HepG2 (cell line): ENCODE measurements around the gene COCH. TPM values are rescaled to one million over a fixed set of nuclear protein-coding genes. Genes with fewer than 3 reads are reported as not detected.

Experiments
- ESRRA ChIP-seq: sonication (generic); formaldehyde crosslinking; IDR thresholded peaks from 2 replicates; pipeline ENCODE4 v1.5.1; 2020; ENCODE audit warnings: mild to moderate bottlenecking, low read depth, missing genetic modification reagents
- GPN1 ChIP-seq: sonication (generic); formaldehyde crosslinking; IDR thresholded peaks from 2 replicates; pipeline ENCODE4 v1.5.1; 2020; ENCODE audit warnings: missing genetic modification reagents, borderline replicate concordance
- NR2F2 ChIP-seq: IDR thresholded peaks from 2 replicates; pipeline ENCODE4 v1.6.1; 2012; ENCODE audit warnings: low read depth, inconsistent platforms, borderline replicate concordance
- SKIL ChIP-seq: sonication (generic); formaldehyde crosslinking; IDR thresholded peaks from 2 replicates; pipeline ENCODE4 v1.8.0; 2022; ENCODE audit warnings: missing genetic modification reagents, mild to moderate bottlenecking, moderate library complexity, borderline replicate concordance
- SMAD9 ChIP-seq: sonication (generic); formaldehyde crosslinking; IDR thresholded peaks from 2 replicates; pipeline ENCODE4 v1.5.1; 2020; ENCODE audit warnings: mild to moderate bottlenecking, missing genetic modification reagents
- SSRP1 ChIP-seq: IDR thresholded peaks from 2 replicates; pipeline ENCODE4 v1.6.1; 2016; ENCODE audit warnings: control low read depth
- TOE1 ChIP-seq: sonication (generic); formaldehyde crosslinking; IDR thresholded peaks from 2 replicates; pipeline ENCODE4 v1.4.0; 2020; ENCODE audit warnings: mild to moderate bottlenecking, missing genetic modification reagents
- ZBTB7A ChIP-seq: sonication (generic); formaldehyde crosslinking; IDR thresholded peaks from 2 replicates; pipeline ENCODE4 v1.8.0; 2022; ENCODE audit warnings: mild to moderate bottlenecking, missing genetic modification reagents
- ZFP90 ChIP-seq: sonication (generic); formaldehyde crosslinking; IDR thresholded peaks from 2 replicates; pipeline ENCODE4 v1.8.0; 2022; ENCODE audit warnings: missing genetic modification reagents, mild to moderate bottlenecking, inconsistent platforms, borderline replicate concordance
- ZHX2 ChIP-seq, 2 experiments: sonication (generic) in 1 of 2; formaldehyde crosslinking in 1 of 2; IDR thresholded peaks; 2 replicates each; pipeline versions ENCODE4 v1.6.1 to v1.9.0; 2014 to 2022; ENCODE audit warnings: antibody characterized with exemption in 1 of 2, borderline replicate concordance in 1 of 2, inconsistent platforms in 1 of 2, low read depth in 1 of 2, missing genetic modification reagents in 1 of 2
- ZKSCAN1 ChIP-seq: fragments of 150-350 bp; IDR thresholded peaks from 2 replicates; pipeline ENCODE4 v1.6.1; 2014; ENCODE audit warnings: low read length
- ZNF12 ChIP-seq: sonication (generic); formaldehyde crosslinking; IDR thresholded peaks from 2 replicates; pipeline ENCODE4 v1.5.0; 2020; ENCODE audit warnings: missing genetic modification reagents
- ZNF138 ChIP-seq: sonication (generic); formaldehyde crosslinking; IDR thresholded peaks from 2 replicates; pipeline ENCODE4 v1.5.0; 2020; ENCODE audit warnings: mild to moderate bottlenecking, low read depth, missing genetic modification reagents
- ZNF317 ChIP-seq: sonication (generic); formaldehyde crosslinking; IDR thresholded peaks from 2 replicates; pipeline ENCODE4 v1.5.0; 2020; ENCODE audit warnings: mild to moderate bottlenecking, missing genetic modification reagents
- ZNF367 ChIP-seq: sonication (generic); formaldehyde crosslinking; IDR thresholded peaks from 2 replicates; pipeline ENCODE4 v1.4.0; 2020; ENCODE audit warnings: missing genetic modification reagents, borderline replicate concordance
- ZNF572 ChIP-seq: sonication (generic); formaldehyde crosslinking; IDR thresholded peaks from 2 replicates; pipeline ENCODE4 v1.5.1; 2020; ENCODE audit warnings: mild to moderate bottlenecking, missing genetic modification reagents
- ZNF616 ChIP-seq: sonication (generic); formaldehyde crosslinking; IDR thresholded peaks from 2 replicates; pipeline ENCODE4 v1.5.0; 2020; ENCODE audit warnings: low read depth, mild to moderate bottlenecking, missing genetic modification reagents
- ZNF883 ChIP-seq: sonication (generic); formaldehyde crosslinking; IDR thresholded peaks from 2 replicates; pipeline ENCODE4 v1.5.1; 2020; ENCODE audit warnings: mild to moderate bottlenecking, missing genetic modification reagents; ENCODE audit errors: not compliant biosample characterization
- polyA plus RNA-seq, 8 experiments: library from polyadenylated mRNA; depleted of rRNA in 3 of 8; stranded (reverse) in 7 of 8; unstranded in 1 of 8; fragments of >200 nt; fragmentation: Illumina TruSeq in 4 of 8; extraction: Trizol in 4 of 8; gene quantifications; 2 replicates each; pipeline versions ENCODE4 v1.2.1 to v1.2.3, GENCODE V29; 2011 to 2016; ENCODE audit warnings: low read depth in 4 of 8, missing spikeins in 1 of 8, mixed read lengths in 1 of 8; ENCODE audit not compliant: insufficient read depth in 1 of 8
- total RNA-seq, 5 experiments: library from RNA; depleted of rRNA; stranded (reverse); fragments of >200 nt; fragmentation: Illumina TruSeq; extraction: Trizol; gene quantifications; 2 replicates each; pipeline ENCODE4 v1.2.3, GENCODE V29; 2016; ENCODE audit warnings: low read depth in 1 of 5
- TF ChIP-seq, protein P1 (sequence below): IDR thresholded peaks from 2 replicates; pipeline ENCODE4 v1.6.1; 2016; ENCODE audit warnings: missing compliant biosample characterization, missing genetic modification reagents, borderline replicate concordance

Gene COCH
- total and polyA plus RNA-seq, 2 of the 13 experiments (the other 11 are each of a cell fraction or from before 2014, with no cell fraction given) = 78.2 to 79.3 TPM

GRCh38 chr14:30874120-30874998 lies at the start of gene COCH (continued):
- TF ChIP-seq SKIL (CRISPR knock-in tag) = no peak
- TF ChIP-seq ZNF883 (CRISPR knock-in tag) = peak; percentile 76
- peak; percentile 63; the same call in 1 of the 2 replicates for TF ChIP-seq GPN1 (CRISPR knock-in tag)
- no peak for TF ChIP-seq SMAD9
- peak; percentile 90 for TF ChIP-seq ZNF317 (CRISPR knock-in tag)
- peak; percentile 96; the same call in 1 of the 2 replicates for TF ChIP-seq TOE1 (CRISPR knock-in tag)
- peak; percentile 69; the same call in 1 of the 2 replicates for TF ChIP-seq SSRP1 (CRISPR knock-in tag)
- peak; percentile 85; the same call in 1 of the 2 replicates for TF ChIP-seq ZFP90 (CRISPR knock-in tag)
- TF ChIP-seq ZKSCAN1 = no peak
- TF ChIP-seq ZNF572 (CRISPR knock-in tag) = peak; percentile 97
- peak; percentile 77 for TF ChIP-seq ZNF367 (CRISPR knock-in tag)
- no peak for TF ChIP-seq NR2F2
- no peak; the same call in 1 of the 2 replicates for TF ChIP-seq ZHX2 (IDR thresholded peaks at IDR 0.05; ENCODE audit: low read depth)
- TF ChIP-seq ZHX2 (CRISPR knock-in tag; IDR thresholded peaks at IDR 0.05; ENCODE audit: borderline replicate concordance) = peak; percentile 95; the same call in 1 of the 2 replicates
- peak; percentile 52; the same call in 1 of the 2 replicates for TF ChIP-seq ESRRA (CRISPR knock-in tag)
- no peak for TF ChIP-seq ZNF138 (CRISPR knock-in tag)
- no peak; the same call in 1 of the 2 replicates for TF ChIP-seq ZBTB7A
- peak; percentile 74 for TF ChIP-seq ZNF616 (CRISPR knock-in tag)
- TF ChIP-seq ZNF12 = peak; percentile 72
- TF ChIP-seq, protein P1, sequence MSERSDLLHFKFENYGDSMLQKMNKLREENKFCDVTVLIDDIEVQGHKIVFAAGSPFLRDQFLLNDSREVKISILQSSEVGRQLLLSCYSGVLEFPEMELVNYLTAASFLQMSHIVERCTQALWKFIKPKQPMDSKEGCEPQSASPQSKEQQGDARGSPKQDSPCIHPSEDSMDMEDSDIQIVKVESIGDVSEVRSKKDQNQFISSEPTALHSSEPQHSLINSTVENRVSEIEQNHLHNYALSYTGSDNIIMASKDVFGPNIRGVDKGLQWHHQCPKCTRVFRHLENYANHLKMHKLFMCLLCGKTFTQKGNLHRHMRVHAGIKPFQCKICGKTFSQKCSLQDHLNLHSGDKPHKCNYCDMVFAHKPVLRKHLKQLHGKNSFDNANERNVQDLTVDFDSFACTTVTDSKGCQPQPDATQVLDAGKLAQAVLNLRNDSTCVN (CRISPR knock-in tag) = peak; percentile 57; the same call in 1 of the 2 replicates
